HG03159 (cell line): ENCODE measurements around the gene QRICH2.
"Not testable (repeated sequence)": the region's sequence is repeated elsewhere in the genome, so short reads cannot be mapped to it uniquely, and the experiment has no call there.

Source experiments
- ATAC-seq: cut with Tn5 transposase; IDR thresholded peaks from one replicate; pipeline ENCODE4 v1.9.1; 2021; ENCODE audit warnings: mild to moderate bottlenecking, moderate library complexity; ENCODE audit not compliant: unreplicated experiment

QRICH2 gene

GRCh38 chr17:76252040-76252954 lies 55.8 kb downstream of the QRICH2 start:
- no peak for ATAC-seq

GRCh38 chr17:76251478-76252039 lies 56.5 kb downstream of the QRICH2 start:
- no peak for ATAC-seq

- ATAC-seq, result no peak
Observed at GRCh38 chr17:76250141-76250540, 57.9 kb downstream of the QRICH2 start.

- ATAC-seq, result no peak
Observed at GRCh38 chr17:76248013-76248782, 59.9 kb downstream of the QRICH2 start.

GRCh38 chr17:76247304-76247703 lies 60.8 kb downstream of the QRICH2 start:
- no peak for ATAC-seq

- ATAC-seq, result peak; percentile 91
Observed at GRCh38 chr17:76246080-76247066, 61.7 kb downstream of the QRICH2 start.

- not testable (repeated sequence) for ATAC-seq
Observed at GRCh38 chr17:76244721-76245120, 63.4 kb downstream of the QRICH2 start.

GRCh38 chr17:76243826-76244679 lies 64.0 kb downstream of the QRICH2 start:
- no peak for ATAC-seq

- no peak for ATAC-seq
Observed at GRCh38 chr17:76241691-76242255, 66.3 kb downstream of the QRICH2 start.

GRCh38 chr17:76241204-76241538 lies 66.9 kb downstream of the QRICH2 start:
- ATAC-seq, result no peak

- peak; percentile 68 for ATAC-seq
Observed at GRCh38 chr17:76240461-76241203, 67.4 kb downstream of the QRICH2 start, which contains the start of gene RNF157. Gene RNF157 (minus strand): TSS chr17:76240493. CDS start chr17:76240240, 253 bp downstream.

- peak; percentile 14 for ATAC-seq
Observed at GRCh38 chr17:76239538-76240274, 68.4 kb downstream of the QRICH2 start.

- no peak for ATAC-seq
Observed at GRCh38 chr17:76238847-76239537, 69.1 kb downstream of the QRICH2 start.

GRCh38 chr17:76237859-76238313 lies 70.2 kb downstream of the QRICH2 start:
- ATAC-seq, result no peak

GRCh38 chr17:76236603-76237002 lies 71.5 kb downstream of the QRICH2 start:
- no peak for ATAC-seq

GRCh38 chr17:76235883-76236282 lies 72.2 kb downstream of the QRICH2 start:
- no peak for ATAC-seq

GRCh38 chr17:76234354-76234679 lies 73.8 kb downstream of the QRICH2 start:
- no peak for ATAC-seq
